Measurements from ENCODE around the gene MYCL.
"Not testable (repeated sequence)": the region's sequence is repeated elsewhere in the genome, so short reads cannot be mapped to it uniquely, and the experiment has no call there.

The MYCL gene

GRCh38 chr1:39886757-39887231 is 14.9 kb downstream of the MYCL start:
- no peak for DNase-seq

- no peak for DNase-seq
These were observed 16.2 kb downstream of the MYCL start for GRCh38 chr1:39885516-39885915.

- no peak for DNase-seq
These were observed 19.6 kb downstream of the MYCL start for GRCh38 chr1:39882152-39882551.

- no peak for DNase-seq
These were observed 23.4 kb downstream of the MYCL start for GRCh38 chr1:39877980-39878956.

GRCh38 chr1:39877231-39877778 is 24.4 kb downstream of the MYCL start:
- no peak for DNase-seq

GRCh38 chr1:39876144-39876543 is 25.6 kb downstream of the MYCL start:
- DNase-seq: no peak

- DNase-seq: peak in 1 of 6 experiments; percentile 4
These were observed 29.0 kb downstream of the MYCL start for GRCh38 chr1:39872698-39873097.

- DNase-seq: no peak
These were observed 29.9 kb downstream of the MYCL start for GRCh38 chr1:39871796-39872195.

- DNase-seq: not testable (repeated sequence)
These were observed 30.7 kb downstream of the MYCL start for GRCh38 chr1:39871043-39871442.

- DNase-seq: not testable (repeated sequence)
These were observed 32.1 kb downstream of the MYCL start for GRCh38 chr1:39869538-39870112.

GRCh38 chr1:39866767-39867166 is 35.0 kb downstream of the MYCL start:
- DNase-seq: no peak

- DNase-seq: no peak
These were observed 36.0 kb downstream of the MYCL start for GRCh38 chr1:39865762-39866161.

- DNase-seq: no peak
These were observed 38.5 kb downstream of the MYCL start for GRCh38 chr1:39863177-39863576.

- DNase-seq: no peak
These were observed 40.7 kb downstream of the MYCL start for GRCh38 chr1:39861003-39861402.

GRCh38 chr1:39859859-39860812 is 41.6 kb downstream of the MYCL start:
- DNase-seq: no peak

- no peak for DNase-seq
These were observed 43.4 kb downstream of the MYCL start for GRCh38 chr1:39858315-39858714.

GRCh38 chr1:39857126-39857878 is 44.4 kb downstream of the MYCL start:
- DNase-seq: no peak

- no peak for DNase-seq
These were observed 47.0 kb downstream of the MYCL start for GRCh38 chr1:39854738-39855137.

- DNase-seq: no peak
These were observed 47.4 kb downstream of the MYCL start for GRCh38 chr1:39854314-39854713.

- no peak for DNase-seq
These were observed 48.8 kb downstream of the MYCL start for GRCh38 chr1:39852876-39853275.

- no peak for DNase-seq
These were observed 49.4 kb downstream of the MYCL start for GRCh38 chr1:39852214-39852791.

Measured in stimulated activated naive CD4-positive, alpha-beta T cell (primary cell).